HG03520 (cell line): ENCODE measurements around the gene HS1BP3.

Experiments used
- ATAC-seq: cut with Tn5 transposase; IDR thresholded peaks from one replicate; pipeline ENCODE4 v1.9.1; 2021; ENCODE audit warnings: mild to moderate bottlenecking, moderate library complexity; ENCODE audit not compliant: unreplicated experiment

The HS1BP3 gene

DNA sequence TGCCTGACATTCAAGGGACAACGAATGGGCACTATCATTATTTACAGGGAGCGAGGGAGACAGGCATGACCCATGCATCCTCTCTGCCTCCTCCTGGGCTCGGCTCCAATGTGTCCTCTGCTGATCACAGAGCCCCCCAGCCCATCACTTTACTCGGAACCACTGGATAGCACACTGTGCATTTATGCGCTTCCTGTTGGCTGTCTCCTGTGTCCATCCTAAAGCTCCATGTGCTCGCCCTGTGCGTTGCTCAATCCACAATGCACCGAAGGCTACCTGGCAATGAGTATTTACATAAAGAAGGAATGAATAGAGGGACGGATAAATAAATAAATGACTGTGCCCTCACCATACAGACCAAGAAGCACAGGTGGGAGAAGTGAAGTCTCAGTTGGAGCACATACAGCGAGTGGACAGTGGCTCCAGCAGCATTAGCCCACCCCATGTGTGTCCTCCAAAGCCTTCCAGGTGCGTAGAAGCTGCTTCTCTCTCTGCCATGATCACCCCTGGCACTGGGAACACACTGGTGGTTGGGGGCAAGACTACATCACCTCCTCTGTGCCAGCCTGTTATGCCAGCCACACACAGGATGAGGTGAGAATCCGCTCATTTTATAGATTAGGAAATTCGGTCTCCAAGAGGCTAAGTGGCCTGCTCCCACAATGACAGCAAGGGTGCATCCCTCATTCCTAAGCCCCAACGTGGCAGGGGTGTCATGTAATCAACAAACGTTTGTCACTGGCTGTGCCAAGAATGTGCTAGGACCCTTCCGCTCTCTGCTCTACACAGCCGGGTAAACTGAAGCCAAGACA, 13.7 kb upstream of the HS1BP3 start:
- no peak for ATAC-seq

DNA sequence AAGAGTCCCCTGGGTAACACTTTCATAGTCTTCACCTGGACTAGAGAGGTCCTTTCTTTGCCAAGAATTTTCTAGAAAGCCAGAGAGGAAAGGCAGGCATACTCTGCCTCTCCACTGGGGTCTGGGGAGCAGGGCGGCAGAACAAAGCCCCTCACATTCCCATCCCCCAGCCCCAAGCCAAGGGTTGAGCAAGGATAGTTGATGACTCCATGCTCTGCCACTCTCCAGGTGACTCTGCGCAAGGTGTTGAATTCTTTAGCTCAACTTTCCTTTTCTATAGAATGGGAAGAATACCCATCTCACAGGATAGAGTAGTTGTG, 13.1 kb upstream of the HS1BP3 start:
- ATAC-seq = no peak

DNA sequence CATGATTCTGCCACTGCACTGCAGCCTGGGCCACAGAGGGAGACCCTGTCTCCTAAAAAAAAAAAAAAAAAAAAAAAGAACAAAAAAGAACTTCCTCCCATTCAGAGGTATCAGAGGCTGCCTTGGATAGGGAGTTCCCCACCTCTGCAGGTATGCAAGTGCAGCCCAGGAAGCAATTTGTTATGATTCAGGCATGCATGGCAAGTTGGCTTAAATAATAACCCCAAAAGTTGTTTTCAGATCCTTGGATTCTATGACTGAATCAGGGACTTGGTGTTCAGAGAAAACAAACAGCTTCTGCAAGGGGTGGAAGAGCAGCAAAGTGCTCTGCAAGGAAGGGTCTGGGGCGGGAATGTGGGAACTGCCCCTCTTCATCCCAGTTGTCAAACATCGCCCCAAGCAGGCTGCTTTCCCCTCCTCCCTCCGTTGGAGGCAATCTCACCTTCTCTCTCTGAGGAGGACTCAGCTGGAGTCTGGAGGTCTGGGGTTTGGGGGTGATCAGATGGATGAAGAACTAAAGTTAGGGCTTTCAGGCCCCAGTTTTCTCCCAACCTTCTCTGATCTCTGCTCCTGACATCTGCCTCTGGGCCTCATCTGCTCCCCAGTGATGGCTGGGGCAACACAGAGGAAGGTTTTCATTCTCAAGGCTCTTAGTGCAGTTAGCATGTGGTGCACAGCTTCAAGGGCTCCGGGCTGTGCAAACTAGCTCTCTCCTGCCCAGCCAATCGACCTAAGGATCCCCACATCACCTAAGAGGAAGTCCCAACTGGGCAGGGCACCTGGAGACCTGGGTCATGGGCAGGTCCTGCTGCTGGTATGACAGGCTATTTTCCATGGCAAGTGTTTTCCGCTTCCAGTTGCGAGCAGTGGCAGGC, 12.5 kb upstream of the HS1BP3 start:
- no peak for ATAC-seq

DNA sequence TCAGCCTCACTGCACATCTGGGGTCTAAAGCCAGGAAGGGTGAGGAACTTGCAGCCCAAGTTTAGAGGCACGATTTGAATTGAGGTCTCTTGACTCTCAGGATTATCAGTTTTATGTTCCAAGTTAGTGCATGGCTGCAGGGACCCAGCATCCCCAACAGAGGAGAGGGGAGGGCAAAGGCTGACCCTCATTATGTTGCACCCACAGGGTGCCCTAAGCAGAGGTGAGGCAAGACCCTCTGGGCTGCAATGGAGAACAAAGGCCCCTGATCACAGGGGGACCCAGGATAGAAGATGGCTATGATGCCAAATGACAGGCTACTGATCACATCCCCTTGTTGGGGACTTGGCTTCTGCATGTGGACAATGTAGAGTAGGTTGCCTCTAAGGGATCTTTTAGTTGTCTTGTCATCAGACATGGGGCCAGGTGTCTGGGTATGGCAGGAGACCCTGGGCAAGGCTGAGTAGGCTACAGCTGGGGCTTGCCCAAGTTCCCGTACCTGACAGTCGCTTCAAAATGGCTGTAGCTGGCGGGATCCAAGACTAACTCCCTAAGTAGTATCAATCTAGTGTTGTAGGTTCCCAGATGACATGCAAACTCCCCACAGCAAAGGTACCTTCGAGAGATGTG, 11.5 kb upstream of the HS1BP3 start:
- no peak for ATAC-seq

DNA sequence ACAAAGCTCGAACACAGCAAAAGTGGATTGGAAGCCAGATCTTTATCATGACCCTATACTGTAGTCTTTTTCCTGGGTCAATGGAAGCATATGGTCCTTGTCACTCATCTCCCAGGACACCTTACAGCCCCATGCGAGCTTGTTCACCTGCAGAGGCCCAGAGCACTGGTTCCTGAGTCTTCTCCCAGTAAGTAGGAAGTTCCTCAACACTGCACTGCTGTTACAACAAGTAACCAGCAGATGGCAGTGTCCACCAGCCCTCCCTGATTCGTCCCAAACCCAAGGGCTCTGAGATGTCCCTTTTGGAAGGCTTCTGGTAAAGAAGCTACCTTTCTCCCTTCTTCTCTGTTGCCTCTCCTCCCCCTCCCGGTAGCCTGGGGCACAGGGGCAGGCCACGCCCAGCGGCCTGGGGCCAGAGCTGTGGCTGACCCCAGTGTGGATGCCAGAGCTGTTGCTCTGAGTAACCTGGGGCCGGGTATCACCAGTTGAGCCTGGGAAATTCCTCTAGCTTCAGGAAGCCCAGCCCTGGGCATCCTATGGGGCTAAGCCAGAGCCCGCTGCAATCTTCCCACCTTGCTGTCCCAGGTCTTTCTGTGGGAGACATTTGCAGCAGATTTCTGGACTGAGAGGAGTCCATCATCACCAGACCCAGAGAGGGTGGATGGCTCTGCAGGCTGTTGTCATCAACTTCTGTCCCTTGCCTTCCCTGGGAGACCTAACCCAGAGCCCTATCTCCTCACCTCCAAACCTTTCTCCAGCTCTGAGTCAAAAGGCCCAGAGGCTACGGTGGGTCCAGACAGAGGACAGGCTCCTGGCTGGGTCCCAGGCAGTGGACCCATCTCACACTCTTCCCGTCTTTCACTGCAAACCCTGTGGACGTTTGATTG, 10.8 kb upstream of the HS1BP3 start:
- ATAC-seq = peak; percentile 52

DNA sequence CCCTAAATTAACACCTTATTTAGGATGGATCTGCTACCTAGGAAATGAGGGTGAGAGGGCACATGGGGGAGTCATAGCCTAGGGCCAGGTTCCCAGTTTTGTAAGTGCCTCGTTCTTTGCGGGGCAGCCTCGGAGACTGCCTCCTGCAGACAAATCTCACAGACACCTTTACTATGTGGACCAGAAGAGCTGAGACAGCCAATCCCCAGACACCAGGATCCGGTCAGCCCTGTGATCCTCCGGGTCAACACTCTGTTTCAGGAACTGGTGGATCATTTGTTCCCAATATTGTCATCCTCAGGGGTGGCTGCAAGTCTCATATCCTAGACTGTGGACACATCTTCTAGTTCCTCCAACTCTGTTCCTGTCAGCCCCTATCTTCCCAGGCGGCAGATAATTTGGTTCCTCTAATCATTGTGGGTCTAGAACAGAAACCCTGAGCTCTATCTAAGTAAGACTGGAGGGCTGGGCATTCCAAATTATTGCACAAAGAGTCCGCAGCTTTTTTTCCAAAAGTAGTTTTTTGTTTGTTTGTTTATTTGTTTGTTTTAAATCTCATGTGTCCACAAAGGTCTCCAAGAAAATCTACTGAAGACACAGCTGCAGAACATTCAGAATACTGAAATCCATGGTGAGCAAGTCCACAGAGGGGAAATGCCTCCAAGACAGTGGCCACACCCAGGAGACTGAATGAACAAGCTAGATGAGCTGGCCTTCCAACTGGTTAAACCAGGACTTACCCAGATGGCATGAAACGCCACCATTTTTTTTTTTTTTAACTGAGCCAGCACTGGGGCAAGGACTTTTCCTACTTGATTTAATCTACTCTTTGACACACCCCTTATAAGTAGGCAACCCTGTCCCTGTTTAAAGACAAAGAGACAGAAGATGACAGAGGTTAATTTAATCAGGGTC, 9.9 kb upstream of the HS1BP3 start:
- no peak for ATAC-seq

DNA sequence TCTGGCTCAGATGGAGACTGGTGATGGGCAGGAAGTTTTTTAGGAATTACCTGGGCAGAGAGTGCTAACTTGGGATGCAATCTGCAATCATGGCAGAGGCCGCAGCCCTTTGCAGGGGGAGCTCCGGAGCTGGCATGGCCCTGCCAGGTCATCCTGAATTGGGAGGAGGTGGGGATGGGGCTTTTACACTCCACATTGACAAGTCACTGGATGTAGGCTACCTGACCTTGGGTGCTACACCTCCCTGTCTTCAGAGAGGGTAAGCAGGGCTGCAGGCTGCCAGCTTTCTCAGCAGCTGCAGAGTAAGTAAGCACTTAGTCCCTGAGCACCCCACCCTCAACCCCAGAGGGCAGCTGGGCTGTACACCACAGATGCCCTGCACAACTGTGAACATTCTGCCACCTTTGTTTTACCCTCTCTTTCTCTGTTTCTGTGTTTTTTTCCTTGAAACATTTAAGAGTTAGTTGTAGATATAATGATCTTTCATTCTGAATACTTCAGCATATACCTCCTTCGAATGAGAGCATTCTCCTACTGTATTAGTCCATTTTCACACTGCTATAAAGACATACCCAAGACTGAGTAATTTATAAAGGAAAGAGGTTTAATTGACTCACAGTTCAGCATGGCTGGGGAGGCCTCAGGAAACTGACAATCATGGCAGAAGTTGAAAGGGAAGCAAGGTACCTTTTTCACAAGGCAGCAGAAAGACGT, 6.8 kb upstream of the HS1BP3 start:
- no peak for ATAC-seq

DNA sequence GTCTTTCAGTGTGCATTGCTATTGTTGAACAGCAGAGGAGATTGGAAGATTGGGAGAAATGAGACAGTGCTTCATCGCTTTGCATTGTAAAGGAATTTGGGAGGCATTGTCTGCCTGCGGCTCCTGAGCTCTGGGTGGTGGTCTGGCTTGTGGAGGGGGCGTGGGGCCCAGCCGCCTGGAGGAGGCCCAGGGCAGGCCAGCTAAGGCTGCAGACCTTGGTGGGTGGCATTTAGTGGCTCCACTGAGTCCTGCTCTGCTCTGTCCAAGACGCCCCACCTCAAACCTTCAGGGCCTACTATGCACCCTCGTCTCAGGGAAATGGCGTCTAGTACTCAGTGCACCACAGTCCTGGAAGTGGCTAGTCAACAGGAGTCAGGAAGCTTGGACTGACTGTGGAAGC, 5.7 kb upstream of the HS1BP3 start:
- no peak for ATAC-seq

DNA sequence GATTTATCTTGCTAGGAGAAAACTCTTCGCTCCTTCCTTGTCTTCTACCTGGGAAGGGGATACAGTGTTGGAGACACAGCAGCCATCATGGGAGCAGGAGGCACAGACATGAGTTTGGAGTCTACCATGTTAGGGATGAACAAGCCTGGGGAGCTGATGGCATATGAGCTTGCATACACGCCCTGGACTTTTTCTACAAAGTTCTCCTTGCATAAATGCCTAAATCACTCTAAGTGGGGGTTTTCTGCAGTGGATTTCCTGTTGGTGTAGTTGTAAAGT, 3.6 kb upstream of the HS1BP3 start:
- ATAC-seq = no peak

DNA sequence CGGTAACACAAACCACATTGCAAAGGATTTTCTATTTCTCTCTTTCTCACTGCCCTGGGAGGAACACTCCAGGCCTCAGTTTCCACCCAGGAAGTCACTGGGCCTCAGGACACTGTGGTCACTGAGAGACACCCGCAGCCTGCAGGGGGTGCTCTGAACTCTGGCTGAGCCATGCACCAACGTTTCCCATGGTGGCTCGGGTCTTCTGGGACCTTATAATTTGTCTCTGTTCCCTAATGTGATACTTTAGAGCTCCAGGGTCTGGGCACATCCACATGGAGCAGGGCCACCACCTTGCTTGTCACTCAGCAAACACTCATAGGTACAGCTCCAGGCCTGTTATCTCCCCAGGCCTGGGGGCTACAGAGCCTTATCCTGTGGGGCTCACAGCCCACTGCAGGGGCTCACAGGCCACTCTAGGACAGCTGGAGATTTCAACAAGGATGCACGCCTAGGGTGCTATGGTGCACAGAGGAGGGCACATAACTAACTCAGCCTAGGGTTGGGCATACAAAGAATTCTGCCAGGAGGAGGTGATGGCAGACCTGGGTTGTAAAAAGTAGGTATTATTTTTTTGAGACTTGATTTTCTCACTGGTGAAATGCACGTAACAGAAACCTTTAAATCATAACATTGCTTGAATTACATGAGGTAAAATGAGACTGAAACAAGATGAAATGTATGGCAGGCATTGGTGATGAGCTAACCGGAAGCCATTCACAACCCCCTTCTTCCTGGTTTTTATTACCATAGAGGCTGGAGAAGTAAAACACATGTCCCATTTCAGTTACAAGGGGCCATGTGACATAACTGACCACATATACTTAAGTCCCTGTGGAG, 3.0 kb upstream of the HS1BP3 start:
- ATAC-seq = no peak

DNA sequence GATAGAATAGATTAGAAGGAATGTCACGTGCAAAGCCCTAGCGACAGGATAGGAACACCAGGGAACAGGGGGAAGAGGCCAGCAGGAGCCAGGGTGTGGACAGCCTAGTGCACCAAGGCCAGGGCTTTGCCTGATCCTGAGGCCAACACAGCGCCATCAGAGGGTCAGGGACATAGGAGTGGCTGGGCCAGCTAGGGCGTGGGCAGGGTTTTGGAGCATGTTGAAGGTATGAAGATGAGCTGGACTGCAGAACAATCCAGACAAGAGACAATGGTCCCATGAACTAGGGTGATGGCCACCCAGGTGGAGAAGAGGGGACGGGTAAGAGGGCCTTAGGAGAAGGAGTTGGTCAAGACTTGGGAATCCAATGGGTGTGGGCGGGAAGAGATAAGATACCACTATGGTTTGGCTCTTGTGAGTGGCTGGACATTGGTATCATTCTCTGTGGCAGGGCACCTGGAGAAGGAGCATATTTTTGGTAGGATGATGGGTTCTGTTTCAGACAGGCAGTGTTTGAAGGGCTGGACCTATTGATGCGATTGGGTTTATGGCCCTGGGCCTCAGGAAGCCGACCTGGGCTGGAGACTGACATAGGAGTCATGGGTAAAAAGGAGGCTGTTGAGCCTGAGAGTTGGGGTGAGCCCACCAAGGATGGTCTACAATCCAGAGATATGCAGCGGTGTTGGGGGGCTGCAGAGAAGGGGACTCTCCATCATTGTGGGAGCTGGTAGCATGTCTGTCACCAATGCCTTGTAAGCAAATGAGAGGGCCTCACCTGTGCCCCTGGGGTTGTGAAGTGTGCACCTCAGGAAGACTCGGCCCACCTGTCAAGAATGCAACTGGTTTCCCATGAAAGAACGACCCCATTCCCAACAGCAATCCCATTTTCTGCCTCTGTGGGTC, 2.0 kb upstream of the HS1BP3 start:
- ATAC-seq = no peak

DNA sequence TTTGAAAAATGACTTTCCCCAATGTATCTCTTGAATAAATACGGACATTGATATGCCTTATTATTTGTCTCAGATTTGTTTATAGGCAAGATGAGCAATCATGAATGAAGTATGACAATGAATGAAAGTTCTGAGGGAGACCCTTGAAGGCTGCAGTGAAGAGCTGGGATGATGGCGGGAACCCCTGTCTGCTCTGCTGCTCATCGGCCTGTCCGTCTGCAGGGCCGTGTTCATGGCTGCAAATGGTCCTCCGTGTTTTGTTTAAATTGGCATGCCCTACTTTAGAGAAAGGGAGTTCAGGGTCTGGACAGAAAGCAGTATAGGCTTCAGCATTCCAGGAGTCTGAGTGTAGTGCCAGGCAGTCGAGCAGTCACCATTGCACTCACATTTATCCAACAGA, 1.2 kb upstream of the HS1BP3 start:
- no peak for ATAC-seq

DNA sequence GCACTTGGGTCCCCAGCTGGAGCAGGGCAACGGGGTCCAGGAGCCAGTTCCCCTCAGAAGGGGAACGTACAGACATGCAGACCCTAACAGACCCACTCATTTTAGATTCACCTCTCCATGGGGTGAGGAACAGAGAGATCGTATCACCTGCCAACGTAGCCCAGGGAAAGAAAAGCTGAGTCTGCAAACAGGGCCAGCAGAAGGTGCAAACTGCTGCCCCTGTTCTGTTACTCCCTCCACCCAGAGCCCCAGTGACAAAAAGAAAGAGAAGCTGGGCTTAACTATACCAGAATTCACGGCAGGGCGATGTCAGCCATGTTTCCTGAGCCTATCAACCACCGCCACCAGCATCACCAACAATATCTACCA, 817 bp upstream of the HS1BP3 start:
- ATAC-seq = no peak

DNA sequence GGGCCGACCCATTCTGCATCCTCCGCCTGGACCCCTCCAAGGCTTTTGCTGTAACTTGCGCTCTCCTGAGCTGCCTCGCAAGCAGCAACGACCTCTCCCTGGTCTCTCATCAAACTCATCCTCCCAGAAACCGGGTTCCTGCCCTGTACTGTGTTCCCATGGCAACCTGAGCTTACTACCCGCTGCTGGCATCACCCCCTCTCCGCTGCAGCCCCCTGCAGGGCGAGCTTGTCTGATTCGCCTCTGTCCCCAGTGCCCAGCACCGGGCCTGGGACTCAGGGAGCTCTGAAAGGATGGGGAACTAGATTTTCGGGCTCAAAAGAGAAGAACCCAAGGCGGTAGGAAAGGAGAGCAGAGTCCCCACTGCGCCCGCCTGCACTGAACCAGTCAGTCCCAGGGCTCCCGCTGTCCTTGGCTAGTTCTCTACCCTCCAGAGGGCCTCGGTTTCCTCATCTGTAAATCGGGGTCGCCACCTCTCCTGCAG, 463 bp downstream of the HS1BP3 start:
- ATAC-seq = no peak

DNA sequence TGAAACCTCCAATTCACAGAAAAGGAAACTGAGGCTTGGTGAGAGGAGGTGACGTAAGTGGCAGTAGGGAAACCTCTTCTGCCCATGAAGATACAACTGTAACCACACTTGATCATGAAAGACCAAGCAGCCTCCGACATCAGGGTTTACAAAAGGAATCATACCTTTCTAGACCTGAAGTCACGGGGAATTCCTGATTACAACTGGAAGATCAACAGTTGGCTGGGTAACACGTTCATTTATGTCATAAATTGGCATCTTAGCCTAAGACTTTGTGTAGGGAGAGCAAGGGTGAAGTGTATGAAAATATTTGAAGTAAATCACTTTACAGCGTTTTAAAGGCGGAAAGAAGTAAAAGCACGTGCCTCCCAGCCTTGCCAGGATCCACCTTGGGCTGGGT, 922 bp downstream of the HS1BP3 start:
- ATAC-seq = no peak

DNA sequence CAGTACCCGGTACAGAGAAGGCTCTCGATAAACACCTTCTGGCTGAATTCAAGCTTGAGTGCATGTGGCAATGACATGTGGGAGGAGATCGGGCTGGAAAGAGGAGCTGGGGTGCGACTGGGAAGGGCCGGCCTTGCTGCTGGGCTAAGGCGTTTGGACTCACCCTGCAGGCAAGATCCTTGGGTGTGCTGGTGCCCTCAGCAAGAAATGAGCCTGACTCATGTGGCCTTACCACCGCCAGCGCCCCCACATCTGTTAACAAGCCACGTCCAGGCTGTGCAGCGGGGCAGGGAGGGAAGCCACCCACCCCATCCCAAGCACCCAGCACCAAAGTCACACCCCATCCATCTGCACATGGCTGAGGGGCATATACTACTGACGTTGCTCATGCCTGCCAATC, 1.3 kb downstream of the HS1BP3 start:
- no peak for ATAC-seq

DNA sequence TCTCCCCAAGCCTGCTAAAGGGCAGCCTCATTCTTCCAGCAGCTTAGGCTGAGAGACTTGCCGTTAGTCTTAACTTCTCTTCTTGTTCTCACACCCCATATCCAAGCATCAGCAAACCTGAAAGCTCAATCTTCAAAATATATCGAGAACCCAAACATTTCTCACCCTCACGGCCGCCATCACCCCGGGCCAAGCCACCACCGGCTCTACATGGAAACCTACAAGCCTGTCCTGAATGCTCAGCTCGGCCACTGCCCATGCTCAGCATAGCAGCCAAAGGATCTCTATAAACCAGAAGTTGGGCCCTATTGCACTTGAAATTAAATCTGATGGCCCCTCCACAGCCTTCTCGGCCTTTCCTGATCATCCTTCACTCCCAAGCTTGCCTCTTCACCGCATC, 2.1 kb downstream of the HS1BP3 start:
- ATAC-seq = no peak

DNA sequence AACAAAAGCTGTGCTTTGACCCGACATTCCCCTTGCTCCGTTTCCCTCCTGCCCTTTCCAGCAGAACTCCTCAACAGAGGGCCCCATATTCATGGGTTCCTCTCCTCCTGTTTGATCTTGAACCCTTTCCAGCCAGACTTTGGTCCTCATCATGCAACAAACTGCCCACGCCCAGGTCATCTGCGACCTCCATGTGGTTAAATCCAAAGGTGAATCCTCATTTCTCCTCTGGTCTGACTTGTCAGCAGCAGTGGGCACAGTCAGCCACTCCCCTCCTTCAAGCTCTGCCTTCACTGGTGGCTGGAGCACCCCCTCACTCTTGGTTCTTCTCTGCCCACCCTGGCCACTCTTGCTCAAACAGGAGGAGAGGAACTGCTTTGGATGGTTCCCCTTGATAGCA, 2.7 kb downstream of the HS1BP3 start:
- ATAC-seq = no peak
